CD8-positive, alpha-beta memory T cell (primary cell): ENCODE data around the gene PRAMEF14. TPM values are rescaled to one million over a fixed set of nuclear protein-coding genes. Genes with fewer than 3 reads are reported as not detected.
"Not testable (repeated sequence)": the region's sequence is repeated elsewhere in the genome, so short reads cannot be mapped to it uniquely, and the experiment has no call there.

ENCODE experiments used
- CTCF ChIA-PET: fragments of 350-600 bp; sonication (Branson Sonifier 250); formaldehyde crosslinking; loops from one replicate; lab custom pipeline; 2021; ENCODE audit warnings: antibody characterized with exemption; lab: Charles Lee
- POLR2A ChIA-PET: fragments of 350-600 bp; sonication (Branson Sonifier 250); formaldehyde crosslinking; loops from one replicate; lab custom pipeline; 2021; ENCODE audit warnings: antibody characterized with exemption; lab: Charles Lee
- DNase-seq, 5 donors: peaks; one replicate each; pipeline versions ENCODE4 v3.0.0 to v3.0.0-alpha.2; 2020 to 2022; ENCODE audit warnings: mixed read lengths in 1 of 5
- H3K27ac ChIP-seq: one replicate; pipeline ENCODE4 v1.7.0; 2013; ENCODE audit warnings: low read depth, mild to moderate bottlenecking, low read length, moderate library complexity
- H3K27me3 ChIP-seq: 2 replicates; pipeline ENCODE4 v1.7.0; 2013; ENCODE audit warnings: low read length, mild to moderate bottlenecking; ENCODE audit not compliant: insufficient read depth, poor library complexity, severe bottlenecking
- H3K36me3 ChIP-seq: 2 replicates; pipeline ENCODE4 v1.7.0; 2013; ENCODE audit warnings: mild to moderate bottlenecking, low read length, moderate library complexity; ENCODE audit not compliant: insufficient read depth
- H3K4me1 ChIP-seq: 2 replicates; pipeline ENCODE4 v1.7.0; 2013; ENCODE audit warnings: mild to moderate bottlenecking, low read length, moderate library complexity; ENCODE audit not compliant: insufficient read depth
- H3K4me3 ChIP-seq: 2 replicates; pipeline ENCODE4 v1.7.0; 2013; ENCODE audit warnings: mild to moderate bottlenecking, low read length
- H3K9me3 ChIP-seq: 2 replicates; pipeline ENCODE4 v1.7.0; 2013; ENCODE audit warnings: mild to moderate bottlenecking, low read length
- H3K27ac Mint-ChIP-seq, 8 donors: one replicate each; pipeline ENCODE4 v1.8.0; 2020 to 2021; ENCODE audit warnings: mixed read lengths in 8 of 8, mild to moderate bottlenecking in 6 of 8, inconsistent platforms in 3 of 8, moderate library complexity in 3 of 8
- H3K27me3 Mint-ChIP-seq, 2 donors: one replicate each; pipeline ENCODE4 v1.8.0; 2020 to 2021; ENCODE audit warnings: mixed read lengths in 2 of 2, mild to moderate bottlenecking in 1 of 2, moderate library complexity in 1 of 2
- H3K36me3 Mint-ChIP-seq, 3 donors: one replicate each; pipeline ENCODE4 v1.8.0; 2020 to 2021; ENCODE audit warnings: mixed read lengths in 3 of 3, inconsistent platforms in 1 of 3, mild to moderate bottlenecking in 1 of 3
- H3K4me1 Mint-ChIP-seq, 3 donors: one replicate each; pipeline ENCODE4 v1.8.0; 2020 to 2021; ENCODE audit warnings: mixed read lengths in 3 of 3, inconsistent platforms in 1 of 3, mild to moderate bottlenecking in 1 of 3
- H3K4me3 Mint-ChIP-seq, 7 donors: one replicate each; pipeline ENCODE4 v1.8.0; 2020 to 2021; ENCODE audit warnings: mixed read lengths in 7 of 7, mild to moderate bottlenecking in 6 of 7, moderate library complexity in 4 of 7, inconsistent platforms in 2 of 7
- H3K9me3 Mint-ChIP-seq, 5 donors: one replicate each; pipeline ENCODE4 v1.8.0; 2020 to 2022; ENCODE audit warnings: mixed read lengths in 5 of 5, mild to moderate bottlenecking in 3 of 5, moderate library complexity in 2 of 5, inconsistent platforms in 1 of 5
- polyA plus RNA-seq: library from polyadenylated mRNA; unstranded; fragments of 300-500 nt; fragmentation: Illumina TruSeq; gene quantifications from one replicate; pipeline ENCODE4 v1.2.3, GENCODE V29; 2021
- total RNA-seq, 2 experiments: library from RNA; stranded (reverse); gene quantifications; one replicate each; pipeline ENCODE4 v1.2.3, GENCODE V29; 2021

The PRAMEF14 gene
- total and polyA plus RNA-seq, 3 experiments from 2014 or later, result not detected

DNA sequence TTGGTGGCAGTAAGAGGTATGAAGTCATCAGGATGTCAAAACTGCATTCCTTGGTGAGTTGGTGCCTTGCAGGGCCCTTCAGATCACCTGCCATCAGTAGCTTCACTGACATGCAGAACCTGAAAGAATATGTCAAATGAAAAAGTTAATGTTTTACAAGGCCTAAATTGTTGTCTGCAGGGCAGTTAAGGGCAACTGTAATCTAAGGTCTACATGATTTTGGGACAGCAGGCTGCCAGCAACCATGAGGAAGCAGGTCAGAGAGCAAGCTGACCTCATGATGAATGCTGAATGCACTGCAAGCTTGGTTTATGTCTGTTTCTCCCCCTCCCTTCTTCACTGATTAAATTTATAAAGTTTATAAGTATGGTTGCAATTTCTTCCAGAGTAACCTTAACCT, 44.7 kb downstream of the PRAMEF14 start:
- CTCF ChIA-PET, H3K27ac ChIP-seq, H3K27ac Mint-ChIP-seq, H3K4me3 ChIP-seq, H3K27me3 ChIP-seq, H3K4me1 Mint-ChIP-seq, H3K9me3 ChIP-seq, H3K9me3 Mint-ChIP-seq, H3K4me1 ChIP-seq, POLR2A ChIA-PET, H3K4me3 Mint-ChIP-seq, H3K27me3 Mint-ChIP-seq, H3K36me3 Mint-ChIP-seq, DNase-seq, H3K36me3 ChIP-seq: not testable (repeated sequence)

GRCh38 chr1:13298699-13299098, 48.2 kb downstream of the PRAMEF14 start:
- H3K4me1 ChIP-seq, CTCF ChIA-PET, H3K27ac Mint-ChIP-seq, H3K27ac ChIP-seq, H3K36me3 ChIP-seq, H3K4me3 Mint-ChIP-seq, POLR2A ChIA-PET, H3K9me3 Mint-ChIP-seq, H3K27me3 ChIP-seq, H3K27me3 Mint-ChIP-seq, H3K4me3 ChIP-seq, H3K4me1 Mint-ChIP-seq, H3K36me3 Mint-ChIP-seq, DNase-seq, H3K9me3 ChIP-seq: not testable (repeated sequence)

DNA sequence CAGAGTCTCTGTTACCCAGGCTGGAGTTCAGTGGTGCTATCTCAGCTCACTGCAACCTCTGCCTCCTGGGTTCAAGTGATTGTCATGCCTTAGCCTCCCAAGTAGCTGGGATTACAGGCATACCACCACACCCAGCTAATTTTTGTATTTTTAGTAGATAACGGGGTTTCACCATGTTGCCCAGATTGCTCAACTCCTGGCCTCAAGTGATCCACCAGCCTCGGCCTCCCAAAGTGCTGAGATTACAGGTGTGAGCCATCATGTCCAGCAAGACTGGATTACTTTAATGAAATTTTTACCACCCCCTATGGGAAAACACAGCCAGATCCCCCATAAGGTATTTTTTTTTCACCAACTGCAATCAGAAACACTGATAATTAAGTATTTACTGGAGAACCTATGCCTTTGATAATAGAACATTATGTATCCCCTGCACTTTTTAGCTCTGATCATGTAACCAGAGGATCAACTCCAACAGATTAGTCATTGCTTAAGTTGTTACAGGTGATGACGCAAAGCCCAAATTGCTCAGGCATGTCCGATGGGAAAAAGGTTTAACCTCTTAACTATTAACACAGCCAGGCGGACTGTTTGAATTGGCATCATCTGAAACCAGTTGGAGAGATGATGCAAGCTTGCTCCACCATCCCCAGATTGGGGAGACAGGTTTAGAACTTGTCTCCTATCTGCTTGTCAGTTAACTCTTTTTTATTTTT, 49.6 kb downstream of the PRAMEF14 start:
- H3K4me3 Mint-ChIP-seq, H3K27ac Mint-ChIP-seq, H3K4me1 Mint-ChIP-seq, H3K36me3 ChIP-seq, H3K9me3 Mint-ChIP-seq, DNase-seq, POLR2A ChIA-PET, CTCF ChIA-PET, H3K9me3 ChIP-seq, H3K36me3 Mint-ChIP-seq, H3K4me3 ChIP-seq, H3K4me1 ChIP-seq, H3K27me3 Mint-ChIP-seq, H3K27ac ChIP-seq, H3K27me3 ChIP-seq: not testable (repeated sequence)

Other genes starting within 250 kb of the PRAMEF14 start
- not detected for gene HNRNPCL2, start 230.3 kb downstream of the PRAMEF14 start, total RNA-seq
- not detected for gene HNRNPCL2, start 230.3 kb downstream of the PRAMEF14 start, polyA plus RNA-seq
- gene PRAMEF26, start 191.1 kb downstream of the PRAMEF14 start, total RNA-seq, result not detected
- gene PRAMEF26, start 191.1 kb downstream of the PRAMEF14 start, polyA plus RNA-seq, result not detected
- not detected for gene HNRNPCL4, start 181.5 kb downstream of the PRAMEF14 start, total RNA-seq
- gene HNRNPCL4, start 181.5 kb downstream of the PRAMEF14 start, polyA plus RNA-seq, result not detected
- not detected for gene PRAMEF9, start 175.3 kb downstream of the PRAMEF14 start, total RNA-seq
- gene PRAMEF9, start 175.3 kb downstream of the PRAMEF14 start, polyA plus RNA-seq, result not detected
- not detected for gene PRAMEF13, start 145.7 kb downstream of the PRAMEF14 start, total RNA-seq
- gene PRAMEF13, start 145.7 kb downstream of the PRAMEF14 start, polyA plus RNA-seq, result not detected
- gene PRAMEF18, start 121.0 kb downstream of the PRAMEF14 start, total RNA-seq, result not detected
- gene PRAMEF18, start 121.0 kb downstream of the PRAMEF14 start, polyA plus RNA-seq, result not detected
- gene PRAMEF5, start 92.9 kb downstream of the PRAMEF14 start, total RNA-seq, result not detected
- gene PRAMEF5, start 92.9 kb downstream of the PRAMEF14 start, polyA plus RNA-seq, result not detected
- not detected for gene PRAMEF8, start 62.0 kb downstream of the PRAMEF14 start, total RNA-seq
- gene PRAMEF8, start 62.0 kb downstream of the PRAMEF14 start, polyA plus RNA-seq, result not detected
- gene PRAMEF33, start 43.6 kb downstream of the PRAMEF14 start, total RNA-seq, result not detected
- gene PRAMEF33, start 43.6 kb downstream of the PRAMEF14 start, polyA plus RNA-seq, result not detected
- not detected for gene PRAMEF15, start 31.6 kb downstream of the PRAMEF14 start, total RNA-seq
- gene PRAMEF15, start 31.6 kb downstream of the PRAMEF14 start, polyA plus RNA-seq, result not detected
- not detected for gene PRAMEF19, start 24.8 kb upstream of the PRAMEF14 start, total RNA-seq
- gene PRAMEF19, start 24.8 kb upstream of the PRAMEF14 start, polyA plus RNA-seq, result not detected
- gene PRAMEF17, start 42.5 kb upstream of the PRAMEF14 start, total RNA-seq, result not detected
- gene PRAMEF17, start 42.5 kb upstream of the PRAMEF14 start, polyA plus RNA-seq, result not detected
- gene PRAMEF20, start 63.3 kb upstream of the PRAMEF14 start, total RNA-seq, result not detected
- gene PRAMEF20, start 63.3 kb upstream of the PRAMEF14 start, polyA plus RNA-seq, result not detected
- not detected for gene LRRC38, start 166.9 kb upstream of the PRAMEF14 start, total RNA-seq
- not detected for gene LRRC38, start 166.9 kb upstream of the PRAMEF14 start, polyA plus RNA-seq
- gene PDPN, start 236.7 kb upstream of the PRAMEF14 start, total RNA-seq, result under 1 TPM in 1 of 2 experiments, not detected in 1; 0.20 TPM
- not detected for gene PDPN, start 236.7 kb upstream of the PRAMEF14 start, polyA plus RNA-seq